HEK293T (cell line): Measurements from ENCODE around the gene NFE2.

Experiments
- BHLHE40 ChIP-seq: fragments of 450-650 bp; IDR thresholded peaks from 2 replicates; pipeline ENCODE4 v1.6.1; 2016; ENCODE audit warnings: mild to moderate bottlenecking, moderate library complexity, borderline replicate concordance
- FOXA1 ChIP-seq: fragments of 450-650 bp; IDR thresholded peaks from 2 replicates; pipeline ENCODE4 v1.6.1; 2016; ENCODE audit warnings: mild to moderate bottlenecking
- FOXK2 ChIP-seq: fragments of 450-650 bp; IDR thresholded peaks from 2 replicates; pipeline ENCODE4 v1.6.1; 2016; ENCODE audit warnings: mild to moderate bottlenecking
- FOXM1 ChIP-seq: fragments of 450-650 bp; IDR thresholded peaks from 2 replicates; pipeline ENCODE4 v1.6.1; 2017; ENCODE audit warnings: mild to moderate bottlenecking, borderline replicate concordance
- HDGF ChIP-seq: fragments of 450-650 bp; IDR thresholded peaks from 2 replicates; pipeline ENCODE4 v1.6.1; 2017; ENCODE audit warnings: antibody characterized with exemption, borderline replicate concordance
- NFRKB ChIP-seq: fragments of 450-650 bp; IDR thresholded peaks from 2 replicates; pipeline ENCODE4 v1.6.1; 2016; ENCODE audit warnings: mild to moderate bottlenecking, moderate library complexity
- PKNOX1 ChIP-seq: fragments of 450-650 bp; IDR thresholded peaks from 2 replicates; pipeline ENCODE4 v1.6.1; 2016
- SP1 ChIP-seq: fragments of 450-650 bp; IDR thresholded peaks from 2 replicates; pipeline ENCODE4 v1.6.1; 2017
- SUZ12 ChIP-seq: fragments of 450-650 bp; IDR thresholded peaks from 2 replicates; pipeline ENCODE4 v1.6.1; 2016; ENCODE audit warnings: mild to moderate bottlenecking
- TARDBP ChIP-seq: fragments of 450-650 bp; IDR thresholded peaks from 2 replicates; pipeline ENCODE4 v1.6.1; 2016
- ZNF384 ChIP-seq: fragments of 450-650 bp; IDR thresholded peaks from 2 replicates; pipeline ENCODE4 v1.6.1; 2016

- no peak for TF ChIP-seq BHLHE40
- TF ChIP-seq SUZ12, result no peak
- TF ChIP-seq FOXA1, result no peak
- TF ChIP-seq SP1, result no peak
- no peak for TF ChIP-seq ZNF384
- no peak for TF ChIP-seq NFRKB
- no peak for TF ChIP-seq PKNOX1
- no peak for TF ChIP-seq HDGF
- no peak for TF ChIP-seq FOXK2
- no peak for TF ChIP-seq TARDBP
- no peak for TF ChIP-seq FOXM1
These were observed 43.5 kb downstream of the NFE2 start for GRCh38 chr12:54257332-54257731.
